Naive thymus-derived CD8-positive, alpha-beta T cell (primary cell): ENCODE results near the gene MKX. TPM values are rescaled to one million over a fixed set of nuclear protein-coding genes. Genes with fewer than 3 reads are reported as not detected.
"Not testable (repeated sequence)": the region's sequence is repeated elsewhere in the genome, so short reads cannot be mapped to it uniquely, and the experiment has no call there.

ENCODE experiments used
- ATAC-seq, 2 donors: fragments of 150-1000 bp; cut with Tn5 transposase in 1 of 2; sonication (Bioruptor Pico), chemical (Tn5 transposase) in 1 of 2; 1 replicate in 1 of 2; 2 replicates in 1 of 2; pipeline ENCODE4 v1.10.0; 2021; ENCODE audit warnings: mild to moderate bottlenecking in 2 of 2, moderate library complexity in 2 of 2
- POLR2A ChIA-PET: fragments of 350-600 bp; sonication (Branson Sonifier 250); formaldehyde crosslinking; loops from one replicate; lab custom pipeline; 2021; ENCODE audit warnings: antibody characterized with exemption; lab: Charles Lee
- DNase-seq, 10 donors: peaks; one replicate each; pipeline versions ENCODE4 v3.0.0 to v3.0.0-alpha.2; 2020 to 2022
- H3K27ac Mint-ChIP-seq, 10 donors: one replicate each; pipeline ENCODE4 v1.8.0; 2020 to 2022; ENCODE audit warnings: mild to moderate bottlenecking in 10 of 10, mixed read lengths in 10 of 10, moderate library complexity in 4 of 10, inconsistent platforms in 1 of 10
- H3K27me3 Mint-ChIP-seq, 5 donors: one replicate each; pipeline ENCODE4 v1.8.0; 2021 to 2022; ENCODE audit warnings: mixed read lengths in 5 of 5
- H3K36me3 Mint-ChIP-seq, 3 donors: one replicate each; pipeline ENCODE4 v1.8.0; 2020 to 2022; ENCODE audit warnings: mixed read lengths in 3 of 3, mild to moderate bottlenecking in 2 of 3, inconsistent platforms in 1 of 3
- H3K4me1 Mint-ChIP-seq, 4 donors: one replicate each; pipeline ENCODE4 v1.8.0; 2021 to 2022; ENCODE audit warnings: mixed read lengths in 4 of 4
- H3K4me3 Mint-ChIP-seq, 10 donors: one replicate each; pipeline ENCODE4 v1.8.0; 2020 to 2022; ENCODE audit warnings: mild to moderate bottlenecking in 10 of 10, mixed read lengths in 10 of 10, moderate library complexity in 6 of 10, inconsistent platforms in 1 of 10
- H3K9me3 Mint-ChIP-seq, 9 donors: one replicate each; pipeline ENCODE4 v1.8.0; 2020 to 2022; ENCODE audit warnings: mixed read lengths in 9 of 9, mild to moderate bottlenecking in 3 of 9, inconsistent platforms in 1 of 9, moderate library complexity in 1 of 9
- polyA plus RNA-seq, 3 donors: library from polyadenylated mRNA; unstranded; fragments of 300-500 nt; fragmentation: Illumina TruSeq; gene quantifications; one replicate each; pipeline ENCODE4 v1.2.3, GENCODE V29; 2021
- total RNA-seq, 8 experiments: library from RNA in 2 of 8; stranded (reverse) in 2 of 8; gene quantifications; one replicate each; pipeline ENCODE4 v1.2.3 and lab custom pipeline; 2021 to 2026

Gene MKX
- total and polyA plus RNA-seq, 5 experiments from 2014 or later: not detected

GRCh38 chr10:27681795-27682194 lies 63.8 kb downstream of the MKX start:
- H3K27ac Mint-ChIP-seq, H3K4me3 Mint-ChIP-seq, H3K27me3 Mint-ChIP-seq, ATAC-seq, H3K36me3 Mint-ChIP-seq, DNase-seq, H3K9me3 Mint-ChIP-seq, POLR2A ChIA-PET, H3K4me1 Mint-ChIP-seq: not testable (repeated sequence)

GRCh38 chr10:27680691-27681605 lies 64.7 kb downstream of the MKX start:
- DNase-seq (no peak), ATAC-seq (no peak)
- POLR2A ChIA-PET: no interaction called here
- Mint-ChIP-seq H3K9me3 (no peaks in the 10 kb centered on the region), H3K36me3 (no peaks in the 10 kb centered on the region), H3K27me3 (peaks cover 0 to 9% (median 0%) of the 10 kb centered on the region in 5 donors), H3K4me3 (no peak overlapping the region), H3K27ac (no peak overlapping the region), H3K4me1 (no peaks in the 10 kb centered on the region)

DNA sequence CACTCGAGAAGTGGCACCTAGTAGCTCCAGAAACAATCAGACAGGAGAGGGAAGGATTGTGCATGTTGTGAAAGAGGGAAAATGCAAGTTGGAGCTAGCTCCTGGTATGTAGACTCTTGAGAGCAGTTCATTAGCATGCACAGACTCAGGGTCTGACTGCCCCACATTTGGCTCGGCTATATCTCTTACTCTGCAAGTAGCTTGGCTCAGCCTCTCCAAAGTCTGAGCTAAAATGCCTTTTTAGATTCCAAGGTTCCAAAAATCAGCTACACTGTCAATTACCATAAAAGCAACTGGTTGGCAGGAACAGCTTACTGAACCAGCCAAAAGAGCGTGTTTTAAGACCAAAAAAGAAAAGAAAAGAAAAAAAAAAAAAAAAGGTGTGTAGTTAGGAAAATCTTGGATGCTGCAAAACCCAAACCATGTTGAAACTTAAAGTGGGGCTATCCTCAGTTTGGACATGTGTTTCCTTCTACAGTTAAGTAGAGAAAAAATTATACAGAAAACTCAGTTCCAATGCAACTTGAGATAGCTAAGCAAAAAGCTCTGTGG lies 65.5 kb downstream of the MKX start:
- Mint-ChIP-seq H3K9me3 (no peaks in the 10 kb centered on the region), H3K27me3 (peaks cover 0 to 9% (median 0%) of the 10 kb centered on the region in 5 donors), H3K4me3 (no peak overlapping the region), H3K27ac (no peak overlapping the region), H3K36me3 (no peaks in the 10 kb centered on the region), H3K4me1 (no peaks in the 10 kb centered on the region)
- DNase-seq (no peak), ATAC-seq (no peak)
- POLR2A ChIA-PET: no interaction called here

- DNase-seq: no peak
- Mint-ChIP-seq H3K4me1 (no peaks in the 10 kb centered on the region), H3K9me3 (no peaks in the 10 kb centered on the region), H3K27ac (no peak overlapping the region), H3K27me3 (peaks cover 0 to 9% (median 0%) of the 10 kb centered on the region in 5 donors), H3K4me3 (no peak overlapping the region), H3K36me3 (no peaks in the 10 kb centered on the region)
- POLR2A ChIA-PET: no interaction called here
- ATAC-seq: no peak
Measured at GRCh38 chr10:27679369-27679912, 66.2 kb downstream of the MKX start.

DNA sequence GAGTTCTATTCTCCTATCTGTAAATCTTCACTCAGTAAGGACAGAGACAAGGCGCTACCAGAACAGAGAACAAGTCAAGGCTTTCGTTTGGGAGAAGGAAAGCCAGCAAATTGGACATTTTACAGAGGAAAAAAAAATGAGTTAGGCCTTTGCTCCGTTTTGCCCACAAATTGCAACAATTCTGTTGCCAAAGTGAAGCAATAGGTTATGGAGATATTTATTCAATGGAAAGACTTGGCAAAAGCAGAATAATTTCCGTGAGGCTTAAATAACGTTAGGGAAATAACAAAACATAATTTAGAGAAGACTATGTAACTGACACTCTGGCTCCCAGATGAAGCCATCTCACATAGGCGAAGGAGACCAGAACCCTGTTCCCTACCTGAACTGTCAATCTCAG lies 67.5 kb downstream of the MKX start:
- H3K27ac Mint-ChIP-seq: no peak overlapping the region
- no peak for DNase-seq
- H3K36me3 Mint-ChIP-seq: no peaks in the 10 kb centered on the region
- H3K4me3 Mint-ChIP-seq: no peak overlapping the region
- POLR2A ChIA-PET: no interaction called here
- H3K9me3 Mint-ChIP-seq: no peaks in the 10 kb centered on the region
- no peaks in the 10 kb centered on the region for H3K4me1 Mint-ChIP-seq
- ATAC-seq: no peak
- peaks cover 0 to 9% (median 0%) of the 10 kb centered on the region in 5 donors for H3K27me3 Mint-ChIP-seq

GRCh38 chr10:27673065-27673464 lies 72.6 kb downstream of the MKX start:
- POLR2A ChIA-PET: no interaction called here
- no peak for DNase-seq
- H3K27me3 Mint-ChIP-seq: peaks cover 0 to 2% (median 0%) of the 10 kb centered on the region in 5 donors
- no peak for ATAC-seq
- no peaks in the 10 kb centered on the region for H3K9me3 Mint-ChIP-seq
- no peak overlapping the region for H3K4me3 Mint-ChIP-seq
- no peaks in the 10 kb centered on the region for H3K36me3 Mint-ChIP-seq
- H3K4me1 Mint-ChIP-seq: no peaks in the 10 kb centered on the region
- no peak overlapping the region for H3K27ac Mint-ChIP-seq

- POLR2A ChIA-PET: no interaction called here
- H3K27ac Mint-ChIP-seq: no peak overlapping the region
Measured at GRCh38 chr10:27671821-27672220, 73.8 kb downstream of the MKX start.

DNA sequence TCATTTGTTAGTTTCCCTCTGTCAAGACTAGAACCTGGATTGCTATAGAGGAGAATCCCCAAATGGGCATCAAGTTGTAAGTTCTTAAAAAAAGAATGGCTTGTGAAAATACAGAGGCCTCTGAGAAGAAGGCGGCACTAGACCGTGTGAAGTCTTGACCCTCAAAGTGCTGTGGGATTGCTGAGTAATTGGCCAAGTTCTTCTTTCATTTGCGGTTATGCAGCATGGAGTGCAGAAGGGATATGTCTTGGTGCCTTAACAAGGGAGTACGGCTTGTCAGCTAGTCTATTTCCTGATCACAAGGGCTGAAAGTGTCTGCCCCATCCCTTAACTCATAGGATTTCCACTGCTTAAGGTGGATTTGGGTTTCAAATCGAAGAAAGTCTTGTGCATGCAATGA lies 81.2 kb downstream of the MKX start:
- H3K27me3 Mint-ChIP-seq: peaks cover 12 to 59% (median 24%) of the 10 kb centered on the region in 5 donors
- DNase-seq: no peak
- POLR2A ChIA-PET: no interaction called here

More at GRCh38 chr10:27671821-27672220, 73.8 kb downstream of the MKX start:
- no peaks in the 10 kb centered on the region for H3K9me3 Mint-ChIP-seq
- peaks cover 0 to under 1% (median 0%) of the 10 kb centered on the region in 5 donors for H3K27me3 Mint-ChIP-seq
- H3K4me3 Mint-ChIP-seq: no peak overlapping the region
- DNase-seq: no peak
- no peaks in the 10 kb centered on the region for H3K36me3 Mint-ChIP-seq
- ATAC-seq: no peak
- H3K4me1 Mint-ChIP-seq: no peaks in the 10 kb centered on the region

GRCh38 chr10:27663621-27664020 lies 82.0 kb downstream of the MKX start:
- peaks cover 0 to 7% (median 0%) of the 10 kb centered on the region in 4 donors for H3K4me1 Mint-ChIP-seq
- ATAC-seq: no peak
- no peak overlapping the region for H3K4me3 Mint-ChIP-seq
- H3K36me3 Mint-ChIP-seq: no peaks in the 10 kb centered on the region
- POLR2A ChIA-PET: no interaction called here
- DNase-seq: no peak
- no peak overlapping the region for H3K27ac Mint-ChIP-seq
- peaks cover 12 to 63% (median 24%) of the 10 kb centered on the region in 5 donors for H3K27me3 Mint-ChIP-seq
- H3K9me3 Mint-ChIP-seq: peaks cover 0 to 2% (median 0%) of the 10 kb centered on the region in 9 donors

More for the DNA sequence above, 81.2 kb downstream of the MKX start:
- no peak overlapping the region for H3K4me3 Mint-ChIP-seq
- H3K27ac Mint-ChIP-seq: no peak overlapping the region
- H3K36me3 Mint-ChIP-seq: no peaks in the 10 kb centered on the region
- peaks cover 0 to 7% (median 0%) of the 10 kb centered on the region in 4 donors for H3K4me1 Mint-ChIP-seq
- ATAC-seq: no peak
- H3K9me3 Mint-ChIP-seq: peaks cover 0 to 2% (median 0%) of the 10 kb centered on the region in 9 donors

- POLR2A ChIA-PET: no interaction called here
- H3K9me3 Mint-ChIP-seq: peaks cover 0 to 2% (median 0%) of the 10 kb centered on the region in 9 donors
- H3K27ac Mint-ChIP-seq: no peak overlapping the region
- ATAC-seq: no peak
- DNase-seq: no peak
- H3K4me1 Mint-ChIP-seq: peaks cover 0 to 7% (median 0%) of the 10 kb centered on the region in 4 donors
- H3K4me3 Mint-ChIP-seq: no peak overlapping the region
- H3K36me3 Mint-ChIP-seq: no peaks in the 10 kb centered on the region
- peaks cover 14 to 63% (median 33%) of the 10 kb centered on the region in 5 donors for H3K27me3 Mint-ChIP-seq
Measured at GRCh38 chr10:27661514-27662286, 83.9 kb downstream of the MKX start.

DNA sequence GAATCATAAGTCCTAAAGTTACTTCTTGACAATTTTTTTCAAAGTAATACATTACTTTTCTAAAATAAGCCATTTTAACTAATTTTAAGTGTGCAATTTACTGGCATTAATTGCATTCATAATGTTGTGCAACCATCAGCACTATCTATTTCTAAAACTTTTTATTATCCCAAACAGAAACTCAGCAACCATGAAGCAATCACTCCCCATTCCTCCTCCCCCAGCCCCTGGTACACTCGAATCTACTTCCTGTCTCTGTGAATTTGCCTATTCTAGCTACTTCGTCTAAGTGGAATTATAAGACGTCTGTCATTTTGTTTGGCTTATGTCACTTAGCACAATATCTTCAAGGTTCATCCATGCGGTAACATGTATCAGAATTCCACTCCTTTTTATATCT lies 84.9 kb downstream of the MKX start:
- POLR2A ChIA-PET: no interaction called here
- H3K4me3 Mint-ChIP-seq: no peak overlapping the region
- no peak for DNase-seq
- no peak overlapping the region for H3K27ac Mint-ChIP-seq
- H3K27me3 Mint-ChIP-seq: peaks cover 12 to 58% (median 30%) of the 10 kb centered on the region in 5 donors
- H3K4me1 Mint-ChIP-seq: peaks cover 0 to 7% (median 1%) of the 10 kb centered on the region in 4 donors
- H3K36me3 Mint-ChIP-seq: no peaks in the 10 kb centered on the region
- ATAC-seq: no peak
- peaks cover 0 to 4% (median 0%) of the 10 kb centered on the region in 9 donors for H3K9me3 Mint-ChIP-seq

DNA sequence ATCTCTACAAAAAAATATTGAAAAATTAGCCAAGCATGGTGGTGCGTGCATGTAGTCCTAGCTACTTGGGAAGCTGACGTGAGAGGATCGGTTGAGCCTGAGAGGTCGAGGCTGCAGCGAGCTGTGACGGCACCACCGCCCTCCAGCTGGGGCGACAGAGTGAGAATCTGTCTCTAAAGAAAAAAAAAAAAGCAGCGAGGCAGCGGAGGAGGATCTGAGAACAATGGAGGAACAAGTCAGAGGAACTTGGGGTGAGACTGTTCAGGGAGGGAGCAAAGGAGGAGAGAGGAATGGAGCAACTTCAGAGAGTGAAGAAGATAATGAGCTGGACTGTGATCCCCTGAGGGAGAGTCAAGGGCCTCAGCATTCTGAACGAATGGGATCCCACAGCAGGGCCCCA lies 85.4 kb downstream of the MKX start:
- DNase-seq (no peak), ATAC-seq (no peak)
- no peaks in the 10 kb centered on the region for H3K36me3 Mint-ChIP-seq
- H3K4me3 Mint-ChIP-seq: no peak overlapping the region
- peaks cover 11 to 54% (median 28%) of the 10 kb centered on the region in 5 donors for H3K27me3 Mint-ChIP-seq
- peak overlapping the region in 1 of 10 donors; percentile 56 for H3K27ac Mint-ChIP-seq
- POLR2A ChIA-PET: no interaction called here
- peaks cover 0 to 7% (median 1%) of the 10 kb centered on the region in 4 donors for H3K4me1 Mint-ChIP-seq
- H3K9me3 Mint-ChIP-seq: peaks cover 0 to 4% (median 0%) of the 10 kb centered on the region in 9 donors
